Activated CD4-positive, alpha-beta T cell treated with anti-CD3 and anti-CD28 coated beads, Interleukin-2, Interleukin-4, amounts not matched to agents 100 ng/mL and 50 ng/mL, durations not matched to agents 16 hours and 8 hours (primary cell): ENCODE measurements around the gene MRPL51.
A peak's percentile ranks its signal among the peaks of the same experiment; 100 is the strongest.

Experiments used
- DNase-seq: peaks from one replicate; pipeline ENCODE4 v3.0.0-alpha.2; 2020; ENCODE audit warnings: low spot score

MRPL51 gene

GRCh38 chr12:6492838-6493496, at the start of gene MRPL51:
TSS of gene MRPL51 (minus strand) at chr12:6493262. CDS start at chr12:6493136, 126 bp downstream.
- peak; percentile 96 for DNase-seq

GRCh38 chr12:6542209-6543009, 49.3 kb upstream of the MRPL51 start:
- DNase-seq, result no peak

GRCh38 chr12:6541371-6542165, 48.5 kb upstream of the MRPL51 start:
- no peak for DNase-seq

- DNase-seq, result peak; percentile 53
Observed at GRCh38 chr12:6540181-6540877, 47.3 kb upstream of the MRPL51 start.

- no peak for DNase-seq
Observed at GRCh38 chr12:6539707-6540134, 46.7 kb upstream of the MRPL51 start.

- DNase-seq, result peak; percentile 30
Observed at GRCh38 chr12:6539314-6539682, 46.2 kb upstream of the MRPL51 start.

- DNase-seq, result peak; percentile 63
Observed at GRCh38 chr12:6538420-6539313, 45.6 kb upstream of the MRPL51 start.

GRCh38 chr12:6537580-6538419, 44.7 kb upstream of the MRPL51 start:
- DNase-seq, result peak; percentile 84

GRCh38 chr12:6536894-6537579, 44.0 kb upstream of the MRPL51 start:
- peak; percentile 30 for DNase-seq

- DNase-seq, result peak; percentile 25
Observed at GRCh38 chr12:6535960-6536847, 43.1 kb upstream of the MRPL51 start.

GRCh38 chr12:6535697-6535946, 42.6 kb upstream of the MRPL51 start:
- no peak for DNase-seq

GRCh38 chr12:6534945-6535696, 42.1 kb upstream of the MRPL51 start:
- DNase-seq, result peak; percentile 85

- DNase-seq, result no peak
Observed at GRCh38 chr12:6534695-6534944, 41.6 kb upstream of the MRPL51 start.

GRCh38 chr12:6533923-6534694, 41.0 kb upstream of the MRPL51 start, which contains the start of gene GAPDH:
TSS of gene GAPDH (plus strand) at chr12:6534517. CDS start at chr12:6534833, 316 bp downstream.
- DNase-seq, result peak; percentile 96

- no peak for DNase-seq
Observed at GRCh38 chr12:6533653-6533922, 40.5 kb upstream of the MRPL51 start.

- peak; percentile 66 for DNase-seq
Observed at GRCh38 chr12:6532927-6533652, 40.0 kb upstream of the MRPL51 start.
